NCI-H460 (cell line): ENCODE measurements around the gene SLC22A6. TPM values are rescaled to one million over a fixed set of nuclear protein-coding genes. Genes with fewer than 3 reads are reported as not detected.

Experiments
- DNase-seq: peaks from one replicate; pipeline ENCODE4 v3.0.0-alpha.2; 2016; ENCODE audit warnings: low read depth; ENCODE audit errors: extremely low read depth
- small RNA-seq, 2 experiments: library from RNA; depleted of rRNA; stranded (forward); fragments of <200 nt; gene quantifications; one replicate each; pipeline ENCODE3, GENCODE V24; 2014
- total RNA-seq: library from RNA; depleted of rRNA; stranded (reverse); fragments of >200 nt; shearing (Covaris generic); gene quantifications from 2 replicates; pipeline ENCODE4 v1.2.3, GENCODE V29; 2014; rRNA removed

SLC22A6 gene
- total RNA-seq, 1 experiment from 2014 or later: not detected

- DNase-seq: no peak
Observed at GRCh38 chr11:62933750-62934495, 50.8 kb downstream of the SLC22A6 start.

- DNase-seq: no peak
Observed at GRCh38 chr11:62933285-62933684, 51.5 kb downstream of the SLC22A6 start.

- DNase-seq: no peak
Observed at GRCh38 chr11:62931499-62932278, 53.1 kb downstream of the SLC22A6 start.

- no peak for DNase-seq
Observed at GRCh38 chr11:62930666-62931065, 54.1 kb downstream of the SLC22A6 start.

- DNase-seq: no peak
Observed at GRCh38 chr11:62930157-62930556, 54.6 kb downstream of the SLC22A6 start.

DNA sequence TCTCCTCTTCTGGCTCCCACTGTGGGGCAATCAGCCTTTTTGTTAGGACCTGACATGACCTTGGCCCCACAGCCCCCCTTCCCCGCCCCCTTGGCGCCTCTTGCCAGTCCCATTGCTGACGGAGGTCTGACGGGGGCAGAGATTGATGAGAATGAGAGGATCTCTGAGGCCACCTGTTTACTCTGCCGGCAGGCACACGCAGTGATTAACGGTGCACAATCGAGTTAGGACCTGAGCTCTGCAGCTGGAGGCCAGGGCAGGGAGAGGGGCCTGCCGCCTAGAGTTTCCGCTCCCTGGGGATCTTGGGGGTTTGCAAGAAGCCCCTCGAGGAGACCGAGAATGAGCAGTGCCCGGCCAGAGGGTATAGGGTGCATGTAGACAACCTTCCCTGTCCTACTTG is 56.8 kb downstream of the SLC22A6 start:
- DNase-seq: no peak

- no peak for DNase-seq
Observed at GRCh38 chr11:62926680-62927455, 57.9 kb downstream of the SLC22A6 start.

Small RNA genes within 50 kb of the gene (small RNA-seq; reads per million reads assigned to genes)
- gene RN7SL259P: 0 reads per million in 2 experiments

Other genes starting within 250 kb of the SLC22A6 start
- gene ZBTB3, start 230.8 kb downstream of the SLC22A6 start, total RNA-seq: 4.1 and 5.5 TPM in 2 replicates
- gene POLR2G, start 223.4 kb downstream of the SLC22A6 start, total RNA-seq: 79.6 and 88.3 TPM in 2 replicates
- gene TAF6L, start 213.6 kb downstream of the SLC22A6 start, total RNA-seq: 10.5 and 11.9 TPM in 2 replicates
- gene TMEM179B, start 197.6 kb downstream of the SLC22A6 start, total RNA-seq: 38.4 and 44.3 TPM in 2 replicates
- 21.4 and 25.9 TPM in 2 replicates for gene TMEM223, start 193.0 kb downstream of the SLC22A6 start, total RNA-seq
- gene NXF1, start 179.5 kb downstream of the SLC22A6 start, total RNA-seq: 18.7 and 28.7 TPM in 2 replicates
- 14.7 and 15.9 TPM in 2 replicates for gene STX5, start 152.9 kb downstream of the SLC22A6 start, total RNA-seq
- not detected in 2 replicates for gene TEX54, start 152.1 kb downstream of the SLC22A6 start, total RNA-seq
- gene WDR74, start 145.4 kb downstream of the SLC22A6 start, total RNA-seq: 64.7 and 71.2 TPM in 2 replicates
- 449 and 464 TPM in 2 replicates for gene SLC3A2, start 104.1 kb downstream of the SLC22A6 start, total RNA-seq
- gene CHRM1, start 63.6 kb downstream of the SLC22A6 start, total RNA-seq: not detected in 2 replicates
- gene SLC22A8, start 30.9 kb upstream of the SLC22A6 start, total RNA-seq: not detected in 2 replicates
- 0.05 TPM in 1 of 2 replicates, not detected in the other for gene SLC22A24, start 159.3 kb upstream of the SLC22A6 start, total RNA-seq